ENCODE measurements around the gene WDR90. TPM values are rescaled to one million over a fixed set of nuclear protein-coding genes. Genes with fewer than 3 reads are reported as not detected.

WDR90 gene
- total and polyA plus RNA-seq, 2 of the 13 experiments (the other 11 are each of a cell fraction or from before 2014, with no cell fraction given): 14.9 to 28.9 TPM

GRCh38 chr16:667780-668518 lies 18.8 kb downstream of the WDR90 start, which contains the start of gene RHOT2 (continued):
- TF ChIP-seq CENPBD1 (CRISPR knock-in tag; IDR thresholded peaks at IDR 0.05; ENCODE audit: borderline replicate concordance, low read depth) (no peak; the same call in 1 of the 2 replicates), ZNF574 (CRISPR knock-in tag; IDR thresholded peaks at IDR 0.05) (peak; percentile 100), HOXA9 (CRISPR knock-in tag; IDR thresholded peaks at IDR 0.05; ENCODE audit: borderline replicate concordance) (no peak; the same call in 1 of the 2 replicates), TMF1 (CRISPR knock-in tag; IDR thresholded peaks at IDR 0.05; ENCODE audit: low read depth) (no peak; the same call in 1 of the 2 replicates), ZEB1 (IDR thresholded peaks at IDR 0.05; ENCODE audit: insufficient replicate concordance, low read depth) (no peak), SAP130 (CRISPR knock-in tag; IDR thresholded peaks at IDR 0.05; ENCODE audit: low read depth) (peak; percentile 97), ZNF432 (CRISPR knock-in tag; IDR thresholded peaks at IDR 0.05; ENCODE audit: borderline replicate concordance) (no peak), MEF2D (CRISPR knock-in tag; IDR thresholded peaks at IDR 0.05) (no peak), HINFP (CRISPR knock-in tag; IDR thresholded peaks at IDR 0.05; ENCODE audit: low read depth) (no peak), ZHX2 (IDR thresholded peaks at IDR 0.05; ENCODE audit: low read depth) (peak; percentile 73), ZHX2 (CRISPR knock-in tag; IDR thresholded peaks at IDR 0.05; ENCODE audit: borderline replicate concordance) (no peak; the same call in 1 of the 2 replicates), ZNF207 (IDR thresholded peaks at IDR 0.05; ENCODE audit: borderline replicate concordance) (no peak), HMGXB3 (CRISPR knock-in tag; IDR thresholded peaks at IDR 0.05; ENCODE audit: borderline replicate concordance) (no peak)
